ENCODE measurements around the gene ATP8B1. TPM values are rescaled to one million over a fixed set of nuclear protein-coding genes. Genes with fewer than 3 reads are reported as not detected.

The ATP8B1 gene
- total and polyA plus RNA-seq, 2 experiments from 2014 or later: 15.8 to 43.9 TPM

DNA sequence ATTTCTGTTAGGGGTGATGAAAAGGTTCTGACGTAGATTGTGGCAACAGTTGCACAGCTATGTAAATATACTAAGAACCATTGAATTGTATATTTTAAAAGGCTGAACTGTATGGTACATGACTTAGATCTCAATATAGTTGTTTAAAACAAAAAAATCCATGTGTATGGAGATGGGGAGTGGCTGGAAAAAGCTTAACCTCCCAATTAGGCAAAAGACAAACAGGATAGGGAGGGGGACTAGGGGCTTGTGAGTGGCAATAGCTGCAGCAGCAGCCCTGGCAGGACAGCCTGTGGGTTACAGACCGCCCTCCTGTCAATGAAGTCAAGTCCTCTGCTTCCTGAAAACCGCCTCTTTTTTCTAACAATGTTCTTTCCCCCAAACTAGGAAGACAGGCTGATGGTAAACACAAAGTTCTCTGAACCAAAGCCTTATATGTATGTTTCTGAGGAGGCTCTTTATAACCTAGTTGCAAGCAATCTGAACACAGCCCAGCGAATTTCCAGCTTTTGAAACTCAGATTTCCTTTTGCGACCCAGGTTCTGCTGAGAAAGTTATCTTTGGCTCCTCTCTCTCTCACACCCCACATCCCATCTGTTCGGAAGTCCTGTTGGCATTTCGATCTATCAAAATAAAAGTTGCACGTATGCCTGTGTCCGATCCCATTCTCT, 10.3 kb downstream of the ATP8B1 start:
- Histone ChIP-seq H3K9ac (peak overlapping the region; percentile 11; the same call in 1 of the 2 replicates), H3K27ac (no peak overlapping the region), H3K9me2 (ENCODE audit: insufficient read depth) (no peaks in the 10 kb centered on the region), H3K4me2 (ENCODE audit: unreplicated experiment) (peak overlapping the region; percentile 51), H2AFZ (peak overlapping the region; percentile 2; the same call in 1 of the 2 replicates), H3K9me3 (ENCODE audit: low read depth) (no peaks in the 10 kb centered on the region), H3F3A (ENCODE audit: insufficient read depth) (peaks cover 25% of the 10 kb centered on the region), H4K20me1 (ENCODE audit: insufficient read depth) (no peaks in the 10 kb centered on the region), H3K4me1 (ENCODE audit: insufficient read depth) (peaks cover 52% of the 10 kb centered on the region), H3K4me3 (peak overlapping the region; percentile 36), H3K27me3 (replicated peaks; ENCODE audit: insufficient read depth) (no peaks in the 10 kb centered on the region), H3K79me2 (ENCODE audit: insufficient read depth) (peaks cover 91% of the 10 kb centered on the region), H3K36me3 (ENCODE audit: low read depth) (no peaks in the 10 kb centered on the region)
- TF ChIP-seq EZH2phosphoT487 (IDR thresholded peaks at IDR 0.05; ENCODE audit: insufficient read depth, low read depth) (no peak), EZH2 (IDR thresholded peaks at IDR 0.05; ENCODE audit: insufficient read depth, poor library complexity, severe bottlenecking) (no peak)
- in situ Hi-C loops (cut with MboI): no loop called here
- peak; percentile 27 for DNase-seq
- 35 to 40% methylated on average over 9 of the region's 9 CpGs for WGBS, 2 experiments (ENCODE audit: low coverage in 1 of 2, low lambda C conversion rate in 2 of 2, missing lambda C conversion rate in 2 of 2)

DNA sequence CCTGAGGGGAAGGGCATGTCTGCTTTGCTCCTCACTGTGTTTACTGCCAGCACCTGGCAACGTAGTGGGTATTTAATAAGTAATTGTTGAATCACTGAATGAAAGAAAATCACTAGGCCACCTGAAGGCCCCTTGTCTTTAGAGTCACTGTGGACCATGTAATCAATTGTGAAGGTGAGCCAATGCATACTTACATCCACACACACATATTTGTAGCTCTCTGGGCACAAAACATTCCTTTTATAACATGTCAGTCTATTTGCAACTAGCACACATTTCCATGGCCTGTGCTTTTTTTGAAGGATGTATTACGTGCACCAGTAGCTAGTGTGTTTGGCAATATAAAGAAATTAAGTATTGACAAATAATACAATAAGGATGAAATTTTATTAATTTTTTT, 11.2 kb downstream of the ATP8B1 start:
- H3F3A ChIP-seq (ENCODE audit: insufficient read depth): peaks cover 34% of the 10 kb centered on the region
- TF ChIP-seq EZH2phosphoT487 (IDR thresholded peaks at IDR 0.05; ENCODE audit: insufficient read depth, low read depth): no peak
- no peak for TF ChIP-seq EZH2 (IDR thresholded peaks at IDR 0.05; ENCODE audit: insufficient read depth, poor library complexity, severe bottlenecking)
- in situ Hi-C loops (cut with MboI): no loop called here
- WGBS, 2 experiments (ENCODE audit: low coverage in 1 of 2, low lambda C conversion rate in 2 of 2, missing lambda C conversion rate in 2 of 2): 76% methylated on average over 2 of the region's 2 CpGs
- peaks cover 57% of the 10 kb centered on the region for H3K4me1 ChIP-seq (ENCODE audit: insufficient read depth)
- H2AFZ ChIP-seq: no peak overlapping the region
- H3K79me2 ChIP-seq (ENCODE audit: insufficient read depth): peaks cover 91% of the 10 kb centered on the region
- no peak overlapping the region for H3K4me2 ChIP-seq (ENCODE audit: unreplicated experiment)
- no peaks in the 10 kb centered on the region for H3K9me3 ChIP-seq (ENCODE audit: low read depth)
- H3K36me3 ChIP-seq (ENCODE audit: low read depth): no peaks in the 10 kb centered on the region
- H3K4me3 ChIP-seq: no peak overlapping the region
- no peaks in the 10 kb centered on the region for H3K9me2 ChIP-seq (ENCODE audit: insufficient read depth)
- no peaks in the 10 kb centered on the region for H3K27me3 ChIP-seq (replicated peaks; ENCODE audit: insufficient read depth)
- no peak overlapping the region for H3K27ac ChIP-seq
- no peak overlapping the region for H3K9ac ChIP-seq
- no peaks in the 10 kb centered on the region for H4K20me1 ChIP-seq (ENCODE audit: insufficient read depth)
- DNase-seq: peak; percentile 16

DNA sequence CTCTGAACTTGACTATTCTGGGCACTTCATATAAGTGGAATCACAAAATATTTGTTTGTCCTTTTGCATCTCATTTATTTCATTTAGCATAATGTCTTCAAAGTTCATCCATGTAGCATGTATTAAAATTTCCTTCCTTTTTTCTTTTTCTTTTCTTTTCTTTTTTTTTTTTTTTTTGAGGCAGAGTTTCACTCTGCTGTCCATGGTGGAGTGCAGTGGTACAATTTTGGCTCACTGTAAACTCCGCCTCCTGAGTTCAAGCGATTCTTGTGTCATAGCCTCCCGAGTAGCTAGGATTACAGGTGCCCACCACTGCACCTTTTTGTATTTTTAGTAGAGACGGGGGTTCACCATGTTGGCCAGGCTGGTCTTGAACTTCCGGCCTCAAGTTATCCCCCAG, 11.9 kb downstream of the ATP8B1 start:
- no peaks in the 10 kb centered on the region for H3K27me3 ChIP-seq (replicated peaks; ENCODE audit: insufficient read depth)
- no peaks in the 10 kb centered on the region for H4K20me1 ChIP-seq (ENCODE audit: insufficient read depth)
- H3K79me2 ChIP-seq (ENCODE audit: insufficient read depth): peaks cover 91% of the 10 kb centered on the region
- H3K9me2 ChIP-seq (ENCODE audit: insufficient read depth): no peaks in the 10 kb centered on the region
- H2AFZ ChIP-seq: no peak overlapping the region
- H3K4me3 ChIP-seq: no peak overlapping the region
- TF ChIP-seq EZH2phosphoT487 (IDR thresholded peaks at IDR 0.05; ENCODE audit: insufficient read depth, low read depth) (no peak), EZH2 (IDR thresholded peaks at IDR 0.05; ENCODE audit: insufficient read depth, poor library complexity, severe bottlenecking) (no peak)
- in situ Hi-C loops (cut with MboI): no loop called here
- DNase-seq: no peak
- peaks cover 57% of the 10 kb centered on the region for H3K4me1 ChIP-seq (ENCODE audit: insufficient read depth)
- peaks cover 37% of the 10 kb centered on the region for H3F3A ChIP-seq (ENCODE audit: insufficient read depth)
- H3K27ac ChIP-seq: no peak overlapping the region
- no peak overlapping the region for H3K4me2 ChIP-seq (ENCODE audit: unreplicated experiment)
- H3K9me3 ChIP-seq (ENCODE audit: low read depth): no peaks in the 10 kb centered on the region
- 89 to 96% methylated on average over 5 of the region's 5 CpGs for WGBS, 2 experiments (ENCODE audit: low coverage in 1 of 2, low lambda C conversion rate in 2 of 2, missing lambda C conversion rate in 2 of 2)
- H3K9ac ChIP-seq: no peak overlapping the region
- H3K36me3 ChIP-seq (ENCODE audit: low read depth): no peaks in the 10 kb centered on the region

GRCh38 chr18:57790316-57790715, 12.8 kb downstream of the ATP8B1 start:
- H3K4me2 ChIP-seq (ENCODE audit: unreplicated experiment): no peak overlapping the region
- WGBS, 2 experiments (ENCODE audit: low coverage in 1 of 2, low lambda C conversion rate in 2 of 2, missing lambda C conversion rate in 2 of 2): 95 to 99% methylated on average over 4 of the region's 4 CpGs

More at GRCh38 chr18:57790316-57790715, 12.8 kb downstream of the ATP8B1 start:
- peaks cover 91% of the 10 kb centered on the region for H3K79me2 ChIP-seq (ENCODE audit: insufficient read depth)
- H2AFZ ChIP-seq: no peak overlapping the region
- H3K9me2 ChIP-seq (ENCODE audit: insufficient read depth): no peaks in the 10 kb centered on the region
- H3K4me1 ChIP-seq (ENCODE audit: insufficient read depth): peaks cover 62% of the 10 kb centered on the region
- H3F3A ChIP-seq (ENCODE audit: insufficient read depth): peaks cover 38% of the 10 kb centered on the region
- no peak overlapping the region for H3K9ac ChIP-seq
- peak overlapping the region; percentile 84 for H3K27ac ChIP-seq
- no peaks in the 10 kb centered on the region for H3K36me3 ChIP-seq (ENCODE audit: low read depth)
- no peak for TF ChIP-seq EZH2 (IDR thresholded peaks at IDR 0.05; ENCODE audit: insufficient read depth, poor library complexity, severe bottlenecking)
- no peak for TF ChIP-seq EZH2phosphoT487 (IDR thresholded peaks at IDR 0.05; ENCODE audit: insufficient read depth, low read depth)
- H3K4me3 ChIP-seq: no peak overlapping the region
- H3K9me3 ChIP-seq (ENCODE audit: low read depth): no peaks in the 10 kb centered on the region
- DNase-seq: no peak
- in situ Hi-C loops (cut with MboI): no loop called here
- H3K27me3 ChIP-seq (replicated peaks; ENCODE audit: insufficient read depth): no peaks in the 10 kb centered on the region
- no peaks in the 10 kb centered on the region for H4K20me1 ChIP-seq (ENCODE audit: insufficient read depth)

Measured in GM23248 (cell line).